NCI-H2029 treated with DMSO at 0.1 percent for 48 hours (cell line): ENCODE data around the gene PARD3B.

Experiments used
- DNase-seq: peaks from one replicate; lab custom pipeline; 2025; lab: John Stamatoyannopoulos, UW

Gene PARD3B

GRCh38 chr2:204655101-204655500 lies 109.8 kb downstream of the PARD3B start:
- DNase-seq: no peak

DNA sequence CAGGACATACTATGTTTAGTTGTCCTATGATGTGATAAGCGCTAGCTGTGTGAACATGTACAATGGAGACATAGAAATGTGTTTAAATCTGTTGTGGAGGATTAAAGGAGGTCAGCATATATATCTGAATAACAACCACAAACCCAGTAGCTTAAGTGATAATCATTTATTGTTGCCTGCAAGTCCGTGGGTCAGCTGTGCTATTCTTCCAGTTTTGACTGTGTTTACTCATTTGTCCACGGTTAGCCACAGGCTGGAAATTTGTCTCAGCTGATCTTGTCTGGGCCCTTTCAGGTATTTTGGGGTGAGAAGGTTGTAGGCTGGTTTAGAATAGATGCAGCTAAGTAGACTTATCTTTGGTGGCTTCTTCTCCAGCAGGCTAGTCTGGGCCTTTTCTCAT lies 110.4 kb downstream of the PARD3B start:
- DNase-seq: no peak

DNA sequence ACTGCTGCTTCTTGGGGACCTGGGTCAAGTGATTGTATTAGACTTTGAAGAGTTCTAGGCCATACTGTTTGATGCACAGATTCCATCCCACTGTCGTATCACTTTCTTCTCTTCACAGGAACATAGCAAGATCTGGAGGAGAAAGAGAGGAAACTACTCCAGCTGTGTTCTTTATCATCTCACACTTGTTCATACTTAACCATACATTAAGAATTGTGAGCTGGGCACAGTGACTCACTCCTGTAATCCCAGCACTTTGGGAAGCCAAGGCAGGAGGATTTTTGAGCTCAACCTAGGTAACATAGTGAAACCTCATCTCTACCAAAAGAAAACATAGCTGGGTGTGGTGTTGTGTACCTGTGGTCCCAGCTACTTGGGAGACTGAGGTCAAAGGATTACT lies 111.7 kb downstream of the PARD3B start:
- DNase-seq: no peak

GRCh38 chr2:204662956-204663355 lies 117.7 kb downstream of the PARD3B start:
- DNase-seq: no peak

- no peak for DNase-seq
These were observed 118.6 kb downstream of the PARD3B start for GRCh38 chr2:204663816-204664425.

DNA sequence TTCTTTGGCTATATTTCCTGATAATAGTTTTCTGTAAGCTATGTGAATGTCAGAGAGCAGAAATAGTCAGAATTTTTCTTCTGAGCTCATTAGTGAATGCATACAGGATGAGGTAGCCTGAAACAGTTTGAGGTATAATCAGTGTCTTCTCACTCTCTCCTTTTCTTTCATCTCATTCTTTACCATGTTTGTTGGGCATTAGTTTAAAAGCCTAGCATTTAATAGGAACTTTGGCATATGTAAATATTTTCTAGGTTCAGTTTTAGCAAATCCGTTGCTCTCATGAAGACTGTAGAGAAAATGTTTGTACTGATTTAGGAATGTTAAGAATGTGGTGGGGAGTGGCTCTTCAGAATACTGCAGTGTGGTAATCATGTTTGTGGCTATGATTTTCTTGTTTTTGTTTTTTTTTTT lies 119.4 kb downstream of the PARD3B start:
- no peak for DNase-seq

GRCh38 chr2:204665207-204665606 lies 119.9 kb downstream of the PARD3B start:
- DNase-seq: no peak

- DNase-seq: no peak
These were observed 120.5 kb downstream of the PARD3B start for GRCh38 chr2:204665771-204666170.

DNA sequence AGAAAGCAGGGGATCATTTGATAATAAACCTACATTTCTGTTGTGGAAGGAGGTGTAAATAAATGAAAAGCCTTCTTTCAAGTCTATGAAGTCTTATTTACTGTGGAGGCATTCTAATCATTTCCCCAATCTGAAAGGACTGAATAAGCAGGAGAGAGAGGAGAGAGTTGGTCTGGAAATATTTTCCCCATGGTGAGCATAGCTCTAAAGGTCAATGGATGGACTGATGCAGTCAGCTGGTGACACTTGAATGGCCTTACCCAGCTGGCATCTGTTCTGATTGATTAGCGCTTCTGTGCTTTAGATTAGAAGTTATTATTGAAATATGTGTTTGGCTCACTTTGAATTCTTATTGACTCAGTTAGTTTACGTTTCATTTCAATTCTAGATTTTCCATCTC lies 122.7 kb downstream of the PARD3B start:
- DNase-seq: no peak

- DNase-seq: no peak
These were observed 124.1 kb downstream of the PARD3B start for GRCh38 chr2:204669382-204669781.

DNA sequence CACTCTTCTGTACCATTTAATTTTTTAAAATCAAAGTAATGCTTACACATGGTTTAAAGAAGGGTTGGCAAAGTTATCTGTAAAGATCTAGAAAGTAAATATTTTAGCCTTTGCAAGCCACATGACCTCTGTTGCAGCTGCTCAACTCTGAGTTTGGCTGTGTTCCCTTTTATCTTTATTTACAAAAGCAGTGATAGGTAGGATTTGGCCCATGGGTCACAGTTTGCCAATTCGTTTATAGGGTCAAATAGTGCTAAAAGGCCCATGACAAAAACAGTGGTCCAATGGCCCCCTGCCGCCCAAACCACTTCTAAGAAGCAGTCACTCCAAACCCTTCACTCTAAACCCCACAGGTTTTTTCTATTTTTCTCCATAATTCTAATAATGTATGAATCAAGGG lies 124.8 kb downstream of the PARD3B start:
- DNase-seq: no peak

GRCh38 chr2:204670756-204671155 lies 125.5 kb downstream of the PARD3B start:
- no peak for DNase-seq

DNA sequence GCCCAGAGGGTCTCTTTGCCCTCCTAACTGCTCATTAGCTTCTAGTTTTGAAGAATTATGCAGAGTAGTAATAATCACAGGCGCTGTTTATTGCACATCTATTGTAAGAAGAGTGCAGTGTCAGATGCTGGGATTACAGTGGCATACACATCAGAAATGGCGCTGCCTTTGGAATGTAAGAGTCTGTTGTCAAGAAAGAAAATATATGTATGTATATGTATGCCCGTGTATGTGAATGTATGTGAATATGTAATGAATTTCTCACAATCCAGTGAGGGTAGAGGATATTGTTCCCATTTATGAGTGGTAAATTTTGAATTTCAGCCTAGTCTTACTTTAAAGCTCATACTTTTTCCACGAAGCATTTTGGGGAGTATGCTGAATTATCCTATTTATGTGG lies 127.5 kb downstream of the PARD3B start:
- DNase-seq: no peak

GRCh38 chr2:204673877-204674276 lies 128.6 kb downstream of the PARD3B start:
- no peak for DNase-seq

DNA sequence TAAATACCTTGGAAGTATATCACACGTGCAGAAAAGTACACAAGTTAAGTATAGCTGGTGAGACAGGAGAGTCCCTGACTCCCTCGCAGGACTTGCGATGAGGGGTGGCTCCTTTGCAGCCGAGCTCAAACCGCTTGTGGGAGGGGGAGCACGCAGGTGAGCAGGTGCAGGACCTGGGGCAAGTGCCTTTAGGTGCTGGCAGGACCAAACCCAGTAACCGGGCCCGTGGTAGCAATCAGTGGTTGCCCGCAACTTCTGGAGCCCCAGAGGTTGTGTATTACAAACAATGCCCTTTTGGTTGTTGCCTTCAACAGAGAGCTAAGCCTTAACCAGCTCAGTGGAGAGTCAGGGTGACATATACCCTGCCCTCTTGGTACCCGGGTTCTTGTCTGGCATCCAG lies 132.8 kb downstream of the PARD3B start:
- DNase-seq: no peak

DNA sequence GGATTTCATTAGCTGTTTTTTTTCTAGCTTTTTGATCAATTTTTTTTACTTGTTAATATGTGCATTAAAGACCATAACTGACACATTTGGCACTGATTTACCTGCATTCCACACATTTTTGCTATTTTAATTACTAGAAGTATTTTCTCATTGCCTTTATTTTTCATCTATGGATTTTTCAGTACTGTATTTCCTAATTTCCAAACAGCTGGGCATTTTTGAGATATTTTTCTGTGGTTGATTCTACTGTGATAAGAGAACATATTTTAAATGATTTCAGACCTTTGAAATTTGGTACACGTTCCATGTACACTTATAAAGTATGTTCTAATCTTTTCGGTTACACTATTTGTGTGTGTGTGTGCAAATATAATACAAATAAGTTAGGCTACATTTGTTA lies 135.3 kb downstream of the PARD3B start:
- DNase-seq: no peak

DNA sequence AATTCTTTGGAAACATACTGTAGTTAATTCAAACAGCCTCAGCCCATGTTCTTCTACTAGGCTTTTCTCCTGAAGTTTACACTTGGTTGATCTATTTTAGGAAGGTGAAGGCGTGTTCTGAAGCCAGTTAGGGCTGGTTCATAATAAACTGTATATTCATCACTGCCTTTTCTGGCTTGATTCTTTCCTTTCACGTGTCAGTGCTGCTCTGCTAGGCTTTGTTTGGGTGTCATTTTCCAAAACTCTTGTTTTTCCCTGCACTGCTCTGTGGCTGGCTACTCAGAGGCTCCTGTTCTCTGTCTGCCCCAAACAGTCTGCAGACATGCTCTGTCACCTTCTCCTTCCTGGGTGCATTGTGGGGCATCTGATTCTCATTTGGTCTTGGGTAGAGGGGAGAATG lies 136.1 kb downstream of the PARD3B start:
- DNase-seq: no peak

DNA sequence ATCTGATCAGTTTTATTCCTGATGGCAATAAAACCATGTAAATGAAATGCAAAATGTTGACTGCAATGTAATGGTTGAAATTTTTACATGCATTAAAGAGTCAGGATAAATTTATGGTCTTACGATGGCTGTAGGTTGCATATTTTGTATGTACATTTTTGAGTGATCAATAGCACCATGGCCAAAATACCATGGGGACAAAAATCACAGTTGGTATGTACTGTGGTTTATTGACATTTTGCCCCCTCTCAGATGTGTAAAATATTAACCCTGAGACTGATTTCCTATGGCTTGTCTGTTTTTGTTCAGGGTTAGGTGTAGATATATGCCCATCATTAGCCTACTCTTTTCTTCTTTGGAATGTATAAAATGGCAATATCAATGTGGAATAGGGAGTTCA lies 138.1 kb downstream of the PARD3B start:
- no peak for DNase-seq

GRCh38 chr2:204686406-204686805 lies 141.1 kb downstream of the PARD3B start:
- DNase-seq: no peak

- no peak for DNase-seq
These were observed 142.5 kb downstream of the PARD3B start for GRCh38 chr2:204687776-204688175.

GRCh38 chr2:204691911-204692510 lies 146.7 kb downstream of the PARD3B start:
- no peak for DNase-seq

DNA sequence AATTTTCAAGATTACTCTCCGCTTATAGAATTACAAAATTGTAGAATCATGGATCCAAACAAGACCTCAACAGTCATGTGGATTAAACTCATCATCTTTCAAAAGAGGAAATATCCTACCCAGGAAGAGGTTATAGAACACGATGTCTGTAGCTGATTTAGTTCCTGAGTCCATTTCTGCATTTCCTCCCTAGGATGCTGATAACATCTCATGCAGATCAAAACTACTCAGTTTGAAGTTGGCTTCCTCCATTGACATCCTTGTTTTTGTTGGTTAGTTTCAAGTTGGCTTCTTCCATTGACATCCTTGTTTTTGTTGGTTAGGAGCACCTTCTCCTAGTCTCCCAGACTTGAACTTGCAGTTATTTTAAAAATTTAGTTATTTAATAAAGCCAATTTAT lies 147.5 kb downstream of the PARD3B start:
- DNase-seq: no peak

GRCh38 chr2:204693262-204693661 lies 148.0 kb downstream of the PARD3B start:
- no peak for DNase-seq

DNA sequence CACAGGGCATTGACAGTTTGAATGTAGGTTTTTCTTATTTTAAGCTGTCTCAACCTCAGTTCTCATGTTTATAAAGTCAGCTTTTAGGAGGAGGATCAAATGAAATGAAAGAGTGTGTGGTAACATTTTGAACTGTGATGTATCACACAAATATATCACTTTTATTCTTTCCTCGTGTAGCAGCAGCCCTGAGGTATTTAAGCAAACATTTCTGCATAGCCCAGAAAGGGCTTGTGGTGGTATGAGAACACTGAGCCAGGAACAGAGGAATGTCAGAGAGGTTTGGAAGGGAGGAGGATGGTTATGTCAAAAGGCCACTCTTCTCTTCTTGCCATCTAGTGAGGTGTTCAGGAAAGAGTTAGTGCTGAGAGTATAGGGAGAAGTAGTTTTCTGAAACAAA lies 150.2 kb downstream of the PARD3B start:
- DNase-seq: no peak
